Liver (tissue), 9 donors: Measurements from ENCODE around the gene PPARD. TPM values are rescaled to one million over a fixed set of nuclear protein-coding genes. Genes with fewer than 3 reads are reported as not detected.

Experiments
- DNase-seq: peaks from one replicate; pipeline ENCODE4 v3.0.0-alpha.2; 2017; ENCODE audit warnings: low spot score
- H3K27ac ChIP-seq, 2 donors: one replicate each; pipeline ENCODE4 v1.7.0; 2013; ENCODE audit warnings: inconsistent platforms in 2 of 2, low read length in 2 of 2, control low read depth in 1 of 2, low read depth in 1 of 2, mild to moderate bottlenecking in 1 of 2
- H3K27me3 ChIP-seq, 4 donors: one replicate each; pipeline versions ENCODE4 v1.6.1 to v1.7.0; 2013; ENCODE audit warnings: low read length in 3 of 4, inconsistent platforms in 1 of 4, mild to moderate bottlenecking in 1 of 4, moderate library complexity in 1 of 4; ENCODE audit not compliant: control insufficient read depth in 4 of 4, insufficient read depth in 4 of 4
- H3K36me3 ChIP-seq, 4 donors: one replicate each; pipeline versions ENCODE4 v1.6.1 to v1.7.0; 2013; ENCODE audit warnings: low read length in 3 of 4, mild to moderate bottlenecking in 3 of 4, low read depth in 1 of 4, moderate library complexity in 1 of 4; ENCODE audit not compliant: control insufficient read depth in 4 of 4, insufficient read depth in 3 of 4
- H3K4me1 ChIP-seq, 4 donors: one replicate each; pipeline versions ENCODE4 v1.6.1 to v1.7.0; 2013; ENCODE audit warnings: low read length in 3 of 4, mild to moderate bottlenecking in 3 of 4, moderate library complexity in 1 of 4; ENCODE audit not compliant: control insufficient read depth in 4 of 4, insufficient read depth in 4 of 4
- H3K4me3 ChIP-seq, 3 donors: one replicate each; pipeline versions ENCODE4 v1.6.1 to v1.7.0; 2013; ENCODE audit warnings: low read length in 3 of 3, control low read depth in 1 of 3, low read depth in 1 of 3, mild to moderate bottlenecking in 1 of 3
- H3K9ac ChIP-seq, 2 donors: one replicate each; pipeline ENCODE4 v1.7.0; 2013; ENCODE audit warnings: low read length in 2 of 2, mild to moderate bottlenecking in 2 of 2, moderate library complexity in 2 of 2, control low read depth in 1 of 2, low read depth in 1 of 2
- H3K9me3 ChIP-seq, 4 donors: one replicate each; pipeline versions ENCODE4 v1.6.1 to v1.7.0; 2013; ENCODE audit warnings: low read length in 3 of 4; ENCODE audit not compliant: control insufficient read depth in 4 of 4
- EGR1 ChIP-seq, 2 donors: IDR thresholded peaks; 2 replicates each; pipeline ENCODE4 v1.6.1; 2016 to 2018; ENCODE audit warnings: antibody characterized with exemption in 2 of 2, low read depth in 2 of 2
- FOXA1 ChIP-seq: IDR thresholded peaks from 2 replicates; pipeline ENCODE4 v1.6.1; 2016; ENCODE audit warnings: antibody characterized with exemption
- FOXA2 ChIP-seq: IDR thresholded peaks from 2 replicates; pipeline ENCODE4 v1.6.1; 2016; ENCODE audit warnings: antibody characterized with exemption
- GABPA ChIP-seq, 2 donors: IDR thresholded peaks in 1 of 2; conservative IDR thresholded peaks in 1 of 2; 2 replicates each; pipeline ENCODE4 v1.6.1; 2016; ENCODE audit warnings: antibody characterized with exemption in 2 of 2, mild to moderate bottlenecking in 1 of 2, moderate library complexity in 1 of 2
- HNF4A ChIP-seq, 2 donors: conservative IDR thresholded peaks; 2 replicates each; pipeline ENCODE4 v1.6.1; 2016; ENCODE audit warnings: antibody characterized with exemption in 2 of 2, mild to moderate bottlenecking in 2 of 2
- JUND ChIP-seq, 2 donors: IDR thresholded peaks; 2 replicates each; pipeline ENCODE4 v1.6.1; 2016; ENCODE audit warnings: antibody characterized with exemption in 2 of 2
- MAX ChIP-seq: IDR thresholded peaks from 2 replicates; pipeline ENCODE4 v1.6.1; 2016; ENCODE audit warnings: antibody characterized with exemption
- NR2F2 ChIP-seq: IDR thresholded peaks from 2 replicates; pipeline ENCODE4 v1.6.1; 2016; ENCODE audit warnings: antibody characterized with exemption
- REST ChIP-seq: IDR thresholded peaks from 2 replicates; pipeline ENCODE4 v1.6.1; 2016; ENCODE audit warnings: antibody characterized with exemption, mild to moderate bottlenecking
- RXRA ChIP-seq, 2 donors: IDR thresholded peaks; 2 replicates each; pipeline ENCODE4 v1.6.1; 2017 to 2018; ENCODE audit warnings: antibody characterized with exemption in 2 of 2, mild to moderate bottlenecking in 1 of 2
- WGBS: extraction: QIAGEN DNeasy Blood & Tissue Kit; methylation state at CpG from one replicate; pipeline ENCODE4 v1.1.7; 2013; 5-methylcytosine and 5-hydroxymethylcytosine counted together
- polyA plus RNA-seq, 2 donors: library from polyadenylated mRNA; stranded (reverse) in 1 of 2; unstranded in 1 of 2; fragments of 200-250 nt in 1 of 2; fragments of >200 nt in 1 of 2; fragmentation: Nextera tagmentation in 1 of 2; extraction: Ambion mirVana in 1 of 2; gene quantifications; one replicate each; pipeline versions ENCODE4 v1.2.1 to v1.2.3, GENCODE V29; 2013 to 2015
- total RNA-seq, 2 donors: library from RNA; depleted of rRNA; stranded (reverse); fragments of >200 nt; gene quantifications; one replicate each; pipeline ENCODE4 v1.2.3, GENCODE V29; 2014
- TF ChIP-seq, protein P1 (sequence below): IDR thresholded peaks from 2 replicates; pipeline ENCODE4 v1.6.1; 2016; ENCODE audit warnings: antibody characterized with exemption
- TF ChIP-seq, protein P2 (sequence below): IDR thresholded peaks from 2 replicates; pipeline ENCODE4 v1.6.1; 2016; ENCODE audit warnings: antibody characterized with exemption
- donor health status: healthy.
- donor health status: healthy.
- donor health status: healthy.
- donor health status: healthy.
- donor health status: healthy.

The PPARD gene
- total and polyA plus RNA-seq, 4 donors, result 2.1 to 7.8 (median 5.1) TPM

DNA sequence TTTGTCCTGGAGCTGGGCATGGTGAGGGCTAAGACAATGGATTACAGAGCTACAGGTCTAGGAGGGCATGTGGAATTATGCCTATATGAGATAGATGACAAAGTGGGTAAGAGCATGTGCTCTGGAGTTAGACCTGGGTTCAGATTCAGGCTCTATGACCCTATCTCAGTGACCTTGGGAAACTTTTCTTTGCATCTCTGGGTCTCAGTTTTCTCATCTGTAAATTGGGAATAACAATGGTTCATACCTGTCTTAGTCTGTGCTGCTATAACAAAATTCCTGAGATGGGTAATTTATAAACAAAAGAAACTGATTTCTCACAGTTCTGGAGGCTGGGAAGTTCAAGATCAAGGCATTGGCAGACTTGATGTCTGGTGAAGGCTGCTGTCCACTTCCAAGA, 30.3 kb downstream of the PPARD start (continued):
- TF ChIP-seq, protein P1, sequence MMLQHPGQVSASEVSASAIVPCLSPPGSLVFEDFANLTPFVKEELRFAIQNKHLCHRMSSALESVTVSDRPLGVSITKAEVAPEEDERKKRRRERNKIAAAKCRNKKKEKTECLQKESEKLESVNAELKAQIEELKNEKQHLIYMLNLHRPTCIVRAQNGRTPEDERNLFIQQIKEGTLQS, result no peak
- TF ChIP-seq GABPA (IDR thresholded peaks at IDR 0.05 in 1 of 2, conservative IDR thresholded peaks at IDR 0.05 in 1 of 2) (no peak), JUND (IDR thresholded peaks at IDR 0.05) (no peak), FOXA2 (no peak), HNF4A (conservative IDR thresholded peaks at IDR 0.05) (no peak)
- TF ChIP-seq, protein P2, sequence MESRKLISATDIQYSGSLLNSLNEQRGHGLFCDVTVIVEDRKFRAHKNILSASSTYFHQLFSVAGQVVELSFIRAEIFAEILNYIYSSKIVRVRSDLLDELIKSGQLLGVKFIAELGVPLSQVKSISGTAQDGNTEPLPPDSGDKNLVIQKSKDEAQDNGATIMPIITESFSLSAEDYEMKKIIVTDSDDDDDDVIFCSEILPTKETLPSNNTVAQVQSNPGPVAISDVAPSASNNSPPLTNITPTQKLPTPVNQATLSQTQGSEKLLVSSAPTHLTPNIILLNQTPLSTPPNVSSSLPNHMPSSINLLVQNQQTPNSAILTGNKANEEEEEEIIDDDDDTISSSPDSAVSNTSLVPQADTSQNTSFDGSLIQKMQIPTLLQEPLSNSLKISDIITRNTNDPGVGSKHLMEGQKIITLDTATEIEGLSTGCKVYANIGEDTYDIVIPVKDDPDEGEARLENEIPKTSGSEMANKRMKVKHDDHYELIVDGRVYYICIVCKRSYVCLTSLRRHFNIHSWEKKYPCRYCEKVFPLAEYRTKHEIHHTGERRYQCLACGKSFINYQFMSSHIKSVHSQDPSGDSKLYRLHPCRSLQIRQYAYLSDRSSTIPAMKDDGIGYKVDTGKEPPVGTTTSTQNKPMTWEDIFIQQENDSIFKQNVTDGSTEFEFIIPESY, result no peak

DNA sequence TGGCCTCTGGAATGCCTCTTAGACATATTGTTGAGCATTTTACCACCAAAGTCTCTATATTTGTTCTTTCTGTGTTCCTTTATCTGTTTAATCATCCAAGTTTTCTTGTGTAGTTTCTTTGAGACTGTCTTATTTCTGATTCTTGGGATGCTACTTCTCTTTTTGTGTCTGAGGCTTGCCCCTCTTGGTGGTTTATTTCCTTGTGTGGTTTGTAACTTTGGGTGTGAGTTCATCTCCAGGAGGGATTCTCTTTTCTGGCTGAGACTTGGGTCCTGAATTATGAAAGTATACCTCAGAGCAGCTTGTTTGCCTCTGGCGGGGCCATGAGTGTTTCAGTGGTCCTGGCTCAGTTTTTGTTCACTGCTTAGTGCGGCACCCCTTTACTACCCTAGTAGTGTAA, 33.9 kb downstream of the PPARD start:
- no peak for DNase-seq
- Histone ChIP-seq H3K27ac (no peak overlapping the region), H3K4me1 (peaks cover under 1 to 8% (median 7%) of the 10 kb centered on the region in 4 donors), H3K9ac (no peak overlapping the region), H3K36me3 (no peaks in the 10 kb centered on the region), H3K4me3 (no peak overlapping the region), H3K9me3 (no peaks in the 10 kb centered on the region), H3K27me3 (no peaks in the 10 kb centered on the region)
- WGBS, result 96% methylated on average over 2 of the region's 2 CpGs
- no peak for TF ChIP-seq RXRA (IDR thresholded peaks at IDR 0.05)

- Histone ChIP-seq H3K36me3 (no peaks in the 10 kb centered on the region), H3K4me1 (peaks cover 0 to 5% (median under 1%) of the 10 kb centered on the region in 4 donors), H3K27me3 (no peaks in the 10 kb centered on the region), H3K4me3 (no peak overlapping the region), H3K27ac (no peak overlapping the region), H3K9me3 (no peaks in the 10 kb centered on the region), H3K9ac (no peak overlapping the region)
- WGBS, result 81% methylated on average over 7 of the region's 7 CpGs
- DNase-seq, result no peak
- TF ChIP-seq RXRA (IDR thresholded peaks at IDR 0.05), result peak in 1 of 2 donors; percentile 15
- TF ChIP-seq REST, result no peak
These were observed 34.6 kb downstream of the PPARD start for GRCh38 chr6:35377002-35377401.

- no peak for DNase-seq
- no peak overlapping the region for H3K9ac ChIP-seq
- peaks cover 0 to 7% (median 0%) of the 10 kb centered on the region in 4 donors for H3K4me1 ChIP-seq
- no peaks in the 10 kb centered on the region for H3K27me3 ChIP-seq
- WGBS, result 95% methylated on average over 2 of the region's 2 CpGs
- H3K4me3 ChIP-seq, result no peak overlapping the region
- H3K9me3 ChIP-seq, result no peaks in the 10 kb centered on the region
- no peak overlapping the region for H3K27ac ChIP-seq
- no peaks in the 10 kb centered on the region for H3K36me3 ChIP-seq
- TF ChIP-seq, protein P1, result no peak
- TF ChIP-seq EGR1 (IDR thresholded peaks at IDR 0.05; ENCODE audit: low read depth in 2 of 2) (no peak), NR2F2 (no peak), MAX (no peak), FOXA1 (no peak), REST (no peak), HNF4A (conservative IDR thresholded peaks at IDR 0.05) (no peak), GABPA (IDR thresholded peaks at IDR 0.05 in 1 of 2, conservative IDR thresholded peaks at IDR 0.05 in 1 of 2) (no peak), JUND (IDR thresholded peaks at IDR 0.05) (no peak)
- TF ChIP-seq, protein P2, result no peak
These were observed 35.9 kb downstream of the PPARD start for GRCh38 chr6:35378261-35378660.
